NCI-H510A treated with DMSO at 0.1 percent for 48 hours (cell line): ENCODE measurements around the gene NCK2.

Source experiments
- DNase-seq: peaks from one replicate; lab custom pipeline; 2025; lab: John Stamatoyannopoulos, UW

NCK2 gene

GRCh38 chr2:105777031-105777482 is 32.3 kb downstream of the NCK2 start:
- DNase-seq, result peak; percentile 69

GRCh38 chr2:105777506-105778055 is 32.9 kb downstream of the NCK2 start:
- no peak for DNase-seq

- DNase-seq, result no peak
Observed at GRCh38 chr2:105778080-105778607, 33.4 kb downstream of the NCK2 start.

GRCh38 chr2:105779394-105779793 is 34.7 kb downstream of the NCK2 start:
- DNase-seq, result no peak

- DNase-seq, result no peak
Observed at GRCh38 chr2:105780606-105781005, 35.9 kb downstream of the NCK2 start.

- DNase-seq, result no peak
Observed at GRCh38 chr2:105781274-105781978, 36.7 kb downstream of the NCK2 start.

- DNase-seq, result no peak
Observed at GRCh38 chr2:105782123-105782522, 37.4 kb downstream of the NCK2 start.

GRCh38 chr2:105782646-105783045 is 37.9 kb downstream of the NCK2 start:
- DNase-seq, result peak; percentile 72

- DNase-seq, result no peak
Observed at GRCh38 chr2:105783151-105783738, 38.5 kb downstream of the NCK2 start.

GRCh38 chr2:105783972-105784371 is 39.3 kb downstream of the NCK2 start:
- DNase-seq, result no peak

GRCh38 chr2:105784589-105784988 is 39.9 kb downstream of the NCK2 start:
- no peak for DNase-seq

- DNase-seq, result peak; percentile 85
Observed at GRCh38 chr2:105785095-105785847, 40.6 kb downstream of the NCK2 start.

- DNase-seq, result no peak
Observed at GRCh38 chr2:105786231-105787230, 41.8 kb downstream of the NCK2 start.

GRCh38 chr2:105787376-105788318 is 42.9 kb downstream of the NCK2 start:
- DNase-seq, result no peak

- no peak for DNase-seq
Observed at GRCh38 chr2:105788670-105789290, 44.1 kb downstream of the NCK2 start.

- no peak for DNase-seq
Observed at GRCh38 chr2:105789745-105790460, 45.2 kb downstream of the NCK2 start.

GRCh38 chr2:105790461-105791149 is 45.9 kb downstream of the NCK2 start:
- DNase-seq, result peak; percentile 54

GRCh38 chr2:105791229-105791628 is 46.5 kb downstream of the NCK2 start:
- DNase-seq, result peak; percentile 71
